ENCODE results near the gene HSPA4L. TPM values are rescaled to one million over a fixed set of nuclear protein-coding genes. Genes with fewer than 3 reads are reported as not detected.

HSPA4L gene
- total and polyA plus RNA-seq, 2 of the 4 experiments (the other 2 are of a cell fraction), result 0.84 to 2.3 TPM

DNA sequence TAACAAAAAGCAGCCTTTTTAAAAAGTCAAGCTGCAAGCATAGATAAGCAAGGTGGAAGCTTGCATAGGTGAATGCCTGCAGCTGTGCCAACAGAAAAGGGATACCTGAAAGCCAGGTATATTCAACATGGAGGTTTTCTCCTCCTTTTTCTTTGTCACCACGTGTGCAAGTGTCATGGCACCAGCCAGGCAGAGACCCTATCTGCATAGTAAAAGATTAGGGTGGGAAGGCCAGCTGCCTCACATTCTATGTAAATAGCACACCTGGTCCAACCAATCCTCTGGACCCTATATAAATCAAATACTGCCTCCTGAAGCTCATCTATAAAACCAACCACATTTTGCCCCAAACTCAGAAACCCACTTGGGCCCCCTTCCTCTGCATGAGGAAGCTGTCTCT is 70.5 kb downstream of the HSPA4L start:
- H2AFZ ChIP-seq (replicated peaks; ENCODE audit: low read length, poor library complexity), result no peak overlapping the region
- H3K9ac ChIP-seq (ENCODE audit: low read depth, low read length), result no peak overlapping the region
- H3K4me1 ChIP-seq (ENCODE audit: control insufficient read depth, insufficient read depth, low read length), result peaks cover 6% of the 10 kb centered on the region
- no peak overlapping the region for H3K27ac ChIP-seq (ENCODE audit: insufficient read depth, low read length)
- intact Hi-C loops (cut with micrococcal nuclease), result no loop called here
- H3K27me3 ChIP-seq (ENCODE audit: control insufficient read depth, insufficient read depth, low read length), result no peaks in the 10 kb centered on the region
- H2AK9ac ChIP-seq (replicated peaks; ENCODE audit: low read depth, low read length, poor library complexity), result no peak overlapping the region
- H3K4me2 ChIP-seq (ENCODE audit: low read depth, low read length), result no peak overlapping the region
- dilution Hi-C loops (cut with HindIII; ENCODE audit: low sequenced_read_pairs, unreplicated experiment), result no loop called here
- BruUV-seq (replicated peaks), result no TSS peak
- ChIA-PET POLR2A (ENCODE audit: unreplicated experiment) (no interaction called here), CTCF (no interaction called here)
- no peak overlapping the region for H3K56ac ChIP-seq (ENCODE audit: extremely low read depth, insufficient read depth, low read length)
- no peak overlapping the region for H2BK15ac ChIP-seq (ENCODE audit: low read depth, low read length)
- H3K18ac ChIP-seq (ENCODE audit: low read depth, low read length), result no peak overlapping the region
- H3K23ac ChIP-seq (ENCODE audit: low read depth, low read length), result no peak overlapping the region
- no peak overlapping the region for H3K4me3 ChIP-seq (ENCODE audit: insufficient read depth, low read depth, low read length)
- DNase-seq (no peak), ATAC-seq (ENCODE audit: low read depth) (no peak)
- peaks cover 6% of the 10 kb centered on the region; the same call in 1 of the 2 replicates for H3K9me3 ChIP-seq (ENCODE audit: control insufficient read depth, insufficient read depth, low read length)
- H4K8ac ChIP-seq (ENCODE audit: low read depth in 2 of 2, low read length in 2 of 2), result no peak overlapping the region
- no peak overlapping the region for H3K14ac ChIP-seq (replicated peaks; ENCODE audit: low read depth, low read length)
- no peak overlapping the region for H2BK120ac ChIP-seq (ENCODE audit: low read depth, low read length)
- H2AK5ac ChIP-seq (ENCODE audit: low read depth, low read length), result no peak overlapping the region
- TF ChIP-seq CHD1 (IDR thresholded peaks at IDR 0.05; ENCODE audit: low read depth, low read length) (no peak), NFE2L2 (IDR thresholded peaks at IDR 0.05; ENCODE audit: low read depth, low read length) (no peak), BHLHE40 (IDR thresholded peaks at IDR 0.05; ENCODE audit: low read depth, low read length) (no peak), MAFK (IDR thresholded peaks at IDR 0.05; ENCODE audit: low read depth, low read length) (no peak), FOS (IDR thresholded peaks at IDR 0.05; ENCODE audit: low read depth, low read length) (no peak), MXI1 (IDR thresholded peaks at IDR 0.05; ENCODE audit: borderline replicate concordance, low read depth, low read length) (no peak), POLR2A (IDR thresholded peaks at IDR 0.05; ENCODE audit: low read depth, low read length) (no peak), CEBPB (IDR thresholded peaks at IDR 0.05; ENCODE audit: low read depth, low read length) (no peak), SMC3 (IDR thresholded peaks at IDR 0.05; ENCODE audit: low read depth, low read length) (no peak), RCOR1 (IDR thresholded peaks at IDR 0.05; ENCODE audit: insufficient replicate concordance, low read length) (no peak), MAZ (IDR thresholded peaks at IDR 0.05; ENCODE audit: borderline replicate concordance, low read depth, low read length) (no peak), RAD21 (IDR thresholded peaks at IDR 0.05; ENCODE audit: low read length) (no peak), RFX5 (IDR thresholded peaks at IDR 0.05; ENCODE audit: low read depth, low read length) (no peak)
- TF ChIP-seq, protein P1, sequence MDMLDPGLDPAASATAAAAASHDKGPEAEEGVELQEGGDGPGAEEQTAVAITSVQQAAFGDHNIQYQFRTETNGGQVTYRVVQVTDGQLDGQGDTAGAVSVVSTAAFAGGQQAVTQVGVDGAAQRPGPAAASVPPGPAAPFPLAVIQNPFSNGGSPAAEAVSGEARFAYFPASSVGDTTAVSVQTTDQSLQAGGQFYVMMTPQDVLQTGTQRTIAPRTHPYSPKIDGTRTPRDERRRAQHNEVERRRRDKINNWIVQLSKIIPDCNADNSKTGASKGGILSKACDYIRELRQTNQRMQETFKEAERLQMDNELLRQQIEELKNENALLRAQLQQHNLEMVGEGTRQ (IDR thresholded peaks at IDR 0.05; ENCODE audit: low read depth, low read length), result no peak
- TF ChIP-seq, protein P2, sequence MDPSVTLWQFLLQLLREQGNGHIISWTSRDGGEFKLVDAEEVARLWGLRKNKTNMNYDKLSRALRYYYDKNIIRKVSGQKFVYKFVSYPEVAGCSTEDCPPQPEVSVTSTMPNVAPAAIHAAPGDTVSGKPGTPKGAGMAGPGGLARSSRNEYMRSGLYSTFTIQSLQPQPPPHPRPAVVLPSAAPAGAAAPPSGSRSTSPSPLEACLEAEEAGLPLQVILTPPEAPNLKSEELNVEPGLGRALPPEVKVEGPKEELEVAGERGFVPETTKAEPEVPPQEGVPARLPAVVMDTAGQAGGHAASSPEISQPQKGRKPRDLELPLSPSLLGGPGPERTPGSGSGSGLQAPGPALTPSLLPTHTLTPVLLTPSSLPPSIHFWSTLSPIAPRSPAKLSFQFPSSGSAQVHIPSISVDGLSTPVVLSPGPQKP (IDR thresholded peaks at IDR 0.05; ENCODE audit: borderline replicate concordance, low read depth, low read length), result no peak
- TF ChIP-seq, protein P3, sequence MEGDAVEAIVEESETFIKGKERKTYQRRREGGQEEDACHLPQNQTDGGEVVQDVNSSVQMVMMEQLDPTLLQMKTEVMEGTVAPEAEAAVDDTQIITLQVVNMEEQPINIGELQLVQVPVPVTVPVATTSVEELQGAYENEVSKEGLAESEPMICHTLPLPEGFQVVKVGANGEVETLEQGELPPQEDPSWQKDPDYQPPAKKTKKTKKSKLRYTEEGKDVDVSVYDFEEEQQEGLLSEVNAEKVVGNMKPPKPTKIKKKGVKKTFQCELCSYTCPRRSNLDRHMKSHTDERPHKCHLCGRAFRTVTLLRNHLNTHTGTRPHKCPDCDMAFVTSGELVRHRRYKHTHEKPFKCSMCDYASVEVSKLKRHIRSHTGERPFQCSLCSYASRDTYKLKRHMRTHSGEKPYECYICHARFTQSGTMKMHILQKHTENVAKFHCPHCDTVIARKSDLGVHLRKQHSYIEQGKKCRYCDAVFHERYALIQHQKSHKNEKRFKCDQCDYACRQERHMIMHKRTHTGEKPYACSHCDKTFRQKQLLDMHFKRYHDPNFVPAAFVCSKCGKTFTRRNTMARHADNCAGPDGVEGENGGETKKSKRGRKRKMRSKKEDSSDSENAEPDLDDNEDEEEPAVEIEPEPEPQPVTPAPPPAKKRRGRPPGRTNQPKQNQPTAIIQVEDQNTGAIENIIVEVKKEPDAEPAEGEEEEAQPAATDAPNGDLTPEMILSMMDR (conservative IDR thresholded peaks at IDR 0.05; ENCODE audit: low read depth, low read length), result no peak
- no peak overlapping the region for H2BK20ac ChIP-seq (ENCODE audit: low read depth, low read length)
- no peak overlapping the region for H3K4ac ChIP-seq (ENCODE audit: low read depth, low read length)
- H4K91ac ChIP-seq (ENCODE audit: insufficient read depth, low read depth, low read length), result no peak overlapping the region
- peaks cover 3 to 4% of the 10 kb centered on the region in 2 experiments; a peak in 2 of 4 replicates for H3K79me1 ChIP-seq (ENCODE audit: low read depth in 1 of 2, low read length in 2 of 2)
- whole genome bisulfite sequencing, 2 experiments (ENCODE audit: extremely low coverage in 2 of 2, insufficient read length in 1 of 2), result no CpG with 5 or more reads among the region's 1 CpG
- in situ Hi-C loops (cut with MboI; ENCODE audit: low sequenced_read_pairs), result no loop called here
- no peaks in the 10 kb centered on the region for H4K20me1 ChIP-seq (ENCODE audit: insufficient read depth, low read length)
- no peak overlapping the region for H4K5ac ChIP-seq (ENCODE audit: low read depth, low read length)
- peaks cover 4% of the 10 kb centered on the region; the same call in 1 of the 2 replicates for H3K9me1 ChIP-seq (ENCODE audit: insufficient read depth, low read length)
- no peaks in the 10 kb centered on the region for H3K36me3 ChIP-seq (ENCODE audit: control insufficient read depth, insufficient read depth, low read length)
- no peak overlapping the region for H2BK5ac ChIP-seq (ENCODE audit: low read depth, low read length, poor library complexity, severe bottlenecking)
